Measurements from ENCODE around the gene PROK1. TPM values are rescaled to one million over a fixed set of nuclear protein-coding genes. Genes with fewer than 3 reads are reported as not detected.
"Not testable (repeated sequence)": the region's sequence is repeated elsewhere in the genome, so short reads cannot be mapped to it uniquely, and the experiment has no call there.

The PROK1 gene
- total and polyA plus RNA-seq, 3 experiments from 2014 or later, result not detected

DNA sequence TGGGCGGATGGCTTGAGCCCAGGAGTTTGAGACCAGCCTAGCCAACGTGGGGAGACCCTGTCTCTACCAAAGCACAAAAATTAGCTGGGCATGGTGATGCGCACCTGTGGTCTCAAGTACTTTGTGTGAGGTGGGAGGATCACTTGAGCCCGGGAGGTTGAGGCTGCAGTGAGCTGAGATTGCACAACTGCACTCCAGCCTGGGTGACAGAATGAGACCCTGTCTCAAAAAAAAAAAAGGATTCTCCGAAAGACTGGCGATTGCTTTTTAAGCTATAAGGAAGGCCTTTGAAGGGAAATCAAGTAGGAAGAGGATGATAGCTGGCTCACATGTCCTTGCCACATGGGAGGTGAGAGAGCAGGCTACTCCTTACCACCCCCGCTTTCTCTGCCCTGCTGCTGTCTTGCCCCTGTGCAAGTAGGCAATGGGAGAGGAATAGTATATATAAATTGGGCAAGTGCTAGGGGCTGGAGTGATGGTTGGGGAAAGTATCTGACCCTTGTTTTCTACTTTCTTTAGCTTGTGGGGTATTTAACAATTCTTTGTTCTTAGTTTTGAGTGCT lies 39.7 kb upstream of the PROK1 start:
- no peak for DNase-seq
- ChIA-PET POLR2A (no interaction called here), CTCF (interaction anchor here (1.0 to 6.3 kb wide), 8 partner anchors 13 to 203 kb away, joined by 3 to 39 read pairs (median 7); partner anchors contain the start of gene RBM15)
- peak overlapping the region in 1 of 7 donors; percentile 3 for H3K4me3 Mint-ChIP-seq
- peaks cover 17 to 30% (median 22%) of the 10 kb centered on the region in 3 donors for H3K4me1 Mint-ChIP-seq
- H3K27ac ChIP-seq (ENCODE audit: low read depth, low read length), result no peak overlapping the region
- no peaks in the 10 kb centered on the region for H3K9me3 ChIP-seq (ENCODE audit: low read length)
- H3K4me3 ChIP-seq (ENCODE audit: low read length), result no peak overlapping the region
- no peak overlapping the region for H3K27ac Mint-ChIP-seq
- H3K9me3 Mint-ChIP-seq, result no peaks in the 10 kb centered on the region
- H3K4me1 ChIP-seq (ENCODE audit: insufficient read depth, low read length), result peaks cover 14% of the 10 kb centered on the region
- peaks cover 0 to 11% (median 4%) of the 10 kb centered on the region in 3 donors for H3K36me3 Mint-ChIP-seq
- no peaks in the 10 kb centered on the region for H3K27me3 ChIP-seq (ENCODE audit: insufficient read depth, low read length, poor library complexity, severe bottlenecking)
- H3K27me3 Mint-ChIP-seq, result no peaks in the 10 kb centered on the region
- H3K36me3 ChIP-seq (ENCODE audit: insufficient read depth, low read length), result no peaks in the 10 kb centered on the region

DNA sequence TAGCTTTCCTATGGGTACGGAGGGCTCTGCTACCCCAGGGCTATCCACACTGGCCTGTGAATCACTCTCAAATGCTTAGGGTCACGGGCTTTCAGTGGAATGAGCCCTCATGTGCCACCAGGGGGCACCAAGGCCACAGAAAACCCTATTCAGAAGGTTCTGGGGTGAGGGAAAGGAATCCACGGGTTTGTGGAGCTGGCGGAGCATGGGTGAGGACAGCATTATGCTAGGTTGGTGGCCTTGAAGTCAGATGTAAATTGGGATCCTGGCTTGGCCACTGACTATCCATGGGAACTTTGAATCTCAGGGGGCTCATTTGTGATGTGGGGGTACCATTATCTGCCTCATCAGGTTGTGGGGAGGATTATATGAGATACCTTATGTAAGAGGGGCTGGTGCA lies 38.4 kb upstream of the PROK1 start:
- no peaks in the 10 kb centered on the region for H3K36me3 ChIP-seq (ENCODE audit: insufficient read depth, low read length)
- H3K27me3 Mint-ChIP-seq, result no peaks in the 10 kb centered on the region
- no peaks in the 10 kb centered on the region for H3K9me3 ChIP-seq (ENCODE audit: low read length)

GRCh38 chr1:110413045-110413444 lies 37.9 kb upstream of the PROK1 start:
- H3K9me3 Mint-ChIP-seq; H3K4me1 ChIP-seq (ENCODE audit: insufficient read depth, low read length); DNase-seq; POLR2A ChIA-PET; H3K4me3 ChIP-seq (ENCODE audit: low read length); H3K36me3 ChIP-seq (ENCODE audit: insufficient read depth, low read length); H3K27me3 Mint-ChIP-seq; H3K9me3 ChIP-seq (ENCODE audit: low read length); H3K27me3 ChIP-seq (ENCODE audit: insufficient read depth, low read length, poor library complexity, severe bottlenecking); H3K36me3 Mint-ChIP-seq: not testable (repeated sequence)
- H3K27ac ChIP-seq (ENCODE audit: low read depth, low read length), result peak overlapping the region; percentile 25
- Mint-ChIP-seq H3K4me1 (peaks cover 4 to 15% (median 7%) of the 10 kb centered on the region in 3 donors), H3K4me3 (peak overlapping the region in 1 of 7 donors; percentile 23), H3K27ac (peak overlapping the region in 1 of 8 donors; percentile 54)
- CTCF ChIA-PET, result interaction anchor here (1.0 to 6.3 kb wide), 10 partner anchors 17 to 379 kb away, joined by 3 to 39 read pairs (median 5); partner anchors contain the start of genes RBM15 and STRIP1

More for the DNA sequence above, 38.4 kb upstream of the PROK1 start:
- POLR2A ChIA-PET, result no interaction called here
- no peak overlapping the region for H3K4me3 ChIP-seq (ENCODE audit: low read length)
- Mint-ChIP-seq H3K27ac (peak overlapping the region in 3 of 8 donors; percentile 2 to 68 (median 63)), H3K4me3 (peak overlapping the region in 1 of 7 donors; percentile 23), H3K36me3 (peaks cover 0 to 3% (median 1%) of the 10 kb centered on the region in 3 donors), H3K9me3 (no peaks in the 10 kb centered on the region), H3K4me1 (peaks cover 9 to 19% (median 12%) of the 10 kb centered on the region in 3 donors)
- peak; percentile 26 to 67 (median 41) for DNase-seq
- CTCF ChIA-PET, result interaction anchor here (1.0 to 6.3 kb wide), 13 partner anchors 15 to 378 kb away, joined by 3 to 39 read pairs (median 4); partner anchors contain the start of genes RBM15 and STRIP1
- peak overlapping the region; percentile 25 for H3K27ac ChIP-seq (ENCODE audit: low read depth, low read length)
- no peaks in the 10 kb centered on the region for H3K27me3 ChIP-seq (ENCODE audit: insufficient read depth, low read length, poor library complexity, severe bottlenecking)
- H3K4me1 ChIP-seq (ENCODE audit: insufficient read depth, low read length), result peaks cover 10% of the 10 kb centered on the region

DNA sequence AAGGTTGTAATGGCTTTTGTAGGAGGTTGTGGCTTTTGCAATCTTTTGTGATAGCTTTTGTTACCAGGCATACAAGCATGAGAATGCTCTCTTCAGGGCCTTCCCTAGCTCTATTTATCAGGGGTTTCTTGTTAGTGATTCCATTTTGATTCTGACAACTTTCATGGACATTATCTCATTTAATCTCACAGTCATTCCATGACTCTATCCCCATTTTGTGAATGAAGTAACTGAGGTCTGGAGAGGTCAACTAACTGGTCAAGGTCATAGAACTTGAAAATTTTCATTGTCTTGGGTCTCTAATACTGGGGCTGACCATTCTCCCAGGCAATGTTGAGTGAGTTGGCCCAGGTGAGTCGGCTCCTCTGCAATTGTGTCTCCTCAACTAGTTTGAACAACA lies 32.2 kb upstream of the PROK1 start:
- Histone ChIP-seq H3K9me3 (ENCODE audit: low read length) (no peaks in the 10 kb centered on the region), H3K4me1 (ENCODE audit: insufficient read depth, low read length) (no peaks in the 10 kb centered on the region), H3K27ac (ENCODE audit: low read depth, low read length) (no peak overlapping the region), H3K36me3 (ENCODE audit: insufficient read depth, low read length) (no peaks in the 10 kb centered on the region), H3K4me3 (ENCODE audit: low read length) (no peak overlapping the region), H3K27me3 (ENCODE audit: insufficient read depth, low read length, poor library complexity, severe bottlenecking) (no peaks in the 10 kb centered on the region)
- POLR2A ChIA-PET, result no interaction called here
- Mint-ChIP-seq H3K27me3 (peaks cover 0 to 3% of the 10 kb centered on the region in 2 donors), H3K36me3 (peaks cover 0 to 3% (median 0%) of the 10 kb centered on the region in 3 donors), H3K4me3 (no peak overlapping the region), H3K9me3 (no peaks in the 10 kb centered on the region), H3K27ac (no peak overlapping the region), H3K4me1 (no peaks in the 10 kb centered on the region)
- no peak for DNase-seq
- CTCF ChIA-PET, result no interaction called here

GRCh38 chr1:110420023-110420662 lies 30.8 kb upstream of the PROK1 start:
- Histone ChIP-seq H3K9me3 (ENCODE audit: low read length) (no peaks in the 10 kb centered on the region), H3K27ac (ENCODE audit: low read depth, low read length) (no peak overlapping the region), H3K36me3 (ENCODE audit: insufficient read depth, low read length) (no peaks in the 10 kb centered on the region), H3K27me3 (ENCODE audit: insufficient read depth, low read length, poor library complexity, severe bottlenecking) (no peaks in the 10 kb centered on the region), H3K4me3 (ENCODE audit: low read length) (no peak overlapping the region), H3K4me1 (ENCODE audit: insufficient read depth, low read length) (no peaks in the 10 kb centered on the region)
- DNase-seq, result no peak
- no peak overlapping the region for H3K4me3 Mint-ChIP-seq
- H3K9me3 Mint-ChIP-seq, result no peaks in the 10 kb centered on the region
- H3K36me3 Mint-ChIP-seq, result peaks cover 0 to 3% (median 0%) of the 10 kb centered on the region in 3 donors
- no peaks in the 10 kb centered on the region for H3K4me1 Mint-ChIP-seq
- peaks cover 0 to 9% of the 10 kb centered on the region in 2 donors for H3K27me3 Mint-ChIP-seq
- ChIA-PET CTCF (interaction anchor here (1.4 kb wide), 1 partner anchor 12 kb away, joined by 4 read pairs; no protein-coding TSS in a partner anchor), POLR2A (no interaction called here)
- peak overlapping the region in 1 of 8 donors; percentile 81 for H3K27ac Mint-ChIP-seq

DNA sequence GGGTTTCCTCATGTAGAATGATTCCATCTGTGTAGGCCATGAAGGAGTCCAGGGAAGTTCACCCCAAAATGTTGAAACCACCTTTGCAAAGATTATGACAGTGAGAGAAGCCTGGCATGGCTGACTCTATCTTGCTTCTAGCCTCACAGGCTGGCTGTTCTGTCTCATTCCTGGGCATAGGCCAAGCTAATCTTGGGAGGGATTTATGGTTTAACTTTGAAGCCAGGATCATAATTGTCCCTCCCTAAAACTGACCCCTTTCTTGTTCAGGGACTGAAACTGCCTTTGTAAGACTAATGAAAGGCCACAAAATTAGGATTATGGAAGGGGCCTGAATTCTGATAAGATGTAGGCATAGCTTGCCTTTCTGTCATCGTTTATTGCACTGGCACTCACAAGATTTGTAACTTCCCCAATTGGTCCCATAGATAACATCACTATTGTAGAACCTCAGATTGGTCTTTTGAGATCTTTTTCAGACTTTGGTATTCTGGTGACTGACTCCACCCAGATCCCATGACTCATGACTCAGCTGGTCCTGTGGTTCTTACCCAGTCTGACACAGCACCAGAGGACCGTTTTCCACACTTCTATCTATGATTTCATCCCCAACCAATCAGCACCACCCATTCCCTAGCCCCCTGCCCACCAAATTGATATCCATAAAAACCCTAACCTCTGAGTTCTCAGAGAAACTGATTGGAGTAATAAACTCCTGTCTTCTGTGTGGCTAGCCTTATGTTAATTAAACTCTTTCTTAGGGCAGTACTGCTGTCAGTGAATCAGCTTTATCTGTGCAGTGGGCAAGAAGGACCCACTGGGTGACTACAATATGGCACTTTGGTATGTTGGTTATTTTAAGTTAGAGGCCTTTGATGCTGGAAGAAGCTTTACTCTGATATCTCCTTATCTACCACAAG lies 29.8 kb upstream of the PROK1 start:
- DNase-seq, result no peak
- ChIA-PET POLR2A (no interaction called here), CTCF (interaction anchor here (1.3 to 1.5 kb wide), 3 partner anchors 13 to 75 kb away, joined by 4 to 6 read pairs (median 4); no protein-coding TSS in a partner anchor)
- H3K4me3 Mint-ChIP-seq, result no peak overlapping the region
- no peaks in the 10 kb centered on the region for H3K9me3 ChIP-seq (ENCODE audit: low read length)
- no peak overlapping the region for H3K4me3 ChIP-seq (ENCODE audit: low read length)
- H3K27ac ChIP-seq (ENCODE audit: low read depth, low read length), result no peak overlapping the region
- no peak overlapping the region for H3K27ac Mint-ChIP-seq
- H3K27me3 Mint-ChIP-seq, result peaks cover 0 to 14% of the 10 kb centered on the region in 2 donors
- H3K4me1 Mint-ChIP-seq, result no peaks in the 10 kb centered on the region
- H3K4me1 ChIP-seq (ENCODE audit: insufficient read depth, low read length), result no peaks in the 10 kb centered on the region
- H3K36me3 ChIP-seq (ENCODE audit: insufficient read depth, low read length), result no peaks in the 10 kb centered on the region
- no peaks in the 10 kb centered on the region for H3K9me3 Mint-ChIP-seq
- H3K27me3 ChIP-seq (ENCODE audit: insufficient read depth, low read length, poor library complexity, severe bottlenecking), result no peaks in the 10 kb centered on the region
- peaks cover 0 to 3% (median 0%) of the 10 kb centered on the region in 3 donors for H3K36me3 Mint-ChIP-seq

DNA sequence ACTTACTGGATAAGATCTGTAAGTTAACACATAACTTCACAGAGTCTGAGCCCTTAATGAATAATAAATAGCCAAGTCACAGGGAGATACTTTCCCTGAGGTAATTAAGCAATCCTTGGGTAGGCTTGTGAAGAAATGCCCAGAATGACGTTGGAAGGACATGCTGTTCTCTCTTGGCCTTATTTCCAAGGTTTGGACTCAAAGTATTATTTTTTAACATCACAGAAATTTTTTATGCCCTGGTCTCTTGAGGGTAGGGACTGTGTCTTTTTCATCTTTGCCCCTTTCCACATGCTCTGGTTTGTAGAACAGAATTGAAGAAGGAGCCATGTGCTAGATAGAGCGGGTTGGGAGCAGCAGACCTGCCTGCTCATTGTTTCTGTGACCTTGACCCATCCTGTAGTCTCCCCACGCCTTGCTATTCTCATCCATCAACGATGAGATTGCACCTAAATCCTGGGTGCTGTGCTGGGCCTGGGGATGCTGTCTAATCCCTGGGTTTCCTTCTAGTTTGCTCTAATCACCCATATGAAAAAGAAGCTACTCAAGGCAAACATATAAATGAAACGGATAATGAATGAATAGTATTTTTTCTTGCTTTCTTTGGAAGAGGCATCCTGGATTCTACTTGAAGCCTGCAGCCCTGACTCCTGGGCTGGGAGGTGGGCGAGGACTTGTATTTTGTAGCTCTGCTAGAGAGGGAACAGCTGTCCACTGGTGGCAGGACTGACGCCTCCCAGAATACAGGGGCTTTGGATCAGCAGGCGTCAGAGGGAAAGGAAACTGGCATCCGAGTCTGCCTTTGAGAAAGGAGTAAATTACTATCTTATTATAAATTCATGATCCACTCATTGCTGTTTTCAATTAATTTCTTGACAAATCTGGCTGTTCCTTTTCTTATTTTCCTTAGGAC lies 26.0 kb upstream of the PROK1 start:
- Mint-ChIP-seq H3K36me3 (peaks cover 0 to 3% (median 0%) of the 10 kb centered on the region in 3 donors), H3K9me3 (no peaks in the 10 kb centered on the region), H3K4me3 (no peak overlapping the region), H3K4me1 (no peaks in the 10 kb centered on the region), H3K27me3 (peaks cover 0 to 14% of the 10 kb centered on the region in 2 donors), H3K27ac (peak overlapping the region in 1 of 8 donors; percentile 72)
- Histone ChIP-seq H3K36me3 (ENCODE audit: insufficient read depth, low read length) (no peaks in the 10 kb centered on the region), H3K4me1 (ENCODE audit: insufficient read depth, low read length) (no peaks in the 10 kb centered on the region), H3K4me3 (ENCODE audit: low read length) (no peak overlapping the region), H3K27me3 (ENCODE audit: insufficient read depth, low read length, poor library complexity, severe bottlenecking) (no peaks in the 10 kb centered on the region), H3K27ac (ENCODE audit: low read depth, low read length) (no peak overlapping the region), H3K9me3 (ENCODE audit: low read length) (no peaks in the 10 kb centered on the region)
- POLR2A ChIA-PET, result no interaction called here
- DNase-seq, result no peak
- CTCF ChIA-PET, result interaction anchor here (1.6 kb wide), 1 partner anchor 35 kb away, joined by 4 read pairs; no protein-coding TSS in a partner anchor

All from CD8-positive, alpha-beta memory T cell (primary cell).